OCI-LY7 (cell line): ENCODE data around the gene SSBP2. TPM values are rescaled to one million over a fixed set of nuclear protein-coding genes. Genes with fewer than 3 reads are reported as not detected.

Experiments used
- BruUV-seq: library from RNA; stranded (reverse); fragments of 400-500 nt; replicated peaks from 2 replicates; lab custom pipeline; 2021; lab: Mats Ljungman, UMichigan
- CTCF ChIA-PET: fragments of 300-600 bp; sonication (Branson Sonifier 250); formaldehyde crosslinking; loops from one replicate; lab custom pipeline; 2022; ENCODE audit warnings: antibody characterized with exemption; ENCODE audit not compliant: unreplicated experiment; lab: Charles Lee
- POLR2A ChIA-PET: fragments of 300-600 bp; sonication (Branson Sonifier 250); formaldehyde crosslinking; loops from one replicate; lab custom pipeline; 2022; ENCODE audit warnings: antibody characterized with exemption; lab: Charles Lee
- DNase-seq: peaks from one replicate; pipeline ENCODE4 v3.0.0-alpha.2; 2015; ENCODE audit warnings: low spot score
- H2AFZ ChIP-seq: fragments of 200-600 bp; sonication (generic), shearing (Covaris generic); 2 replicates; pipeline ENCODE4 v1.6.1; 2014; ENCODE audit warnings: mild to moderate bottlenecking, antibody characterized with exemption, low read length, moderate library complexity
- H3K27ac ChIP-seq: fragments of 200-600 bp; sonication (generic); 2 replicates; pipeline ENCODE4 v1.5.1; 2014; ENCODE audit warnings: mixed run types, low read depth, mild to moderate bottlenecking, moderate library complexity, low read length, inconsistent platforms; ENCODE audit not compliant: poor library complexity, severe bottlenecking
- H3K36me3 ChIP-seq: fragments of 200-600 bp; sonication (generic); 2 replicates; pipeline ENCODE4 v1.6.1; 2014; ENCODE audit warnings: mild to moderate bottlenecking, antibody characterized with exemption, low read length, moderate library complexity, mixed read lengths; ENCODE audit not compliant: insufficient read depth
- H3K4me1 ChIP-seq: fragments of 200-600 bp; sonication (generic); 2 replicates; pipeline ENCODE4 v1.5.1; 2014; ENCODE audit warnings: mild to moderate bottlenecking, low read length; ENCODE audit not compliant: insufficient read depth, poor library complexity, severe bottlenecking
- H3K4me2 ChIP-seq: fragments of 200-600 bp; sonication (generic); 2 replicates; pipeline ENCODE4 v1.6.1; 2014; ENCODE audit warnings: mild to moderate bottlenecking, low read length
- H3K4me3 ChIP-seq: fragments of 200-600 bp; sonication (generic); 2 replicates; pipeline ENCODE4 v1.5.1; 2014; ENCODE audit warnings: mild to moderate bottlenecking, low read depth, low read length; ENCODE audit not compliant: poor library complexity, severe bottlenecking
- H3K79me2 ChIP-seq: fragments of 200-600 bp; sonication (generic); 2 replicates; pipeline ENCODE4 v1.6.1; 2016; ENCODE audit warnings: low read depth, mild to moderate bottlenecking, low read length, moderate library complexity, mixed read lengths; ENCODE audit not compliant: insufficient read depth
- H3K9me2 ChIP-seq: fragments of 200-600 bp; sonication (generic); 2 replicates; pipeline ENCODE4 v1.6.1; 2016; ENCODE audit warnings: mild to moderate bottlenecking, low read length, mixed read lengths; ENCODE audit not compliant: insufficient read depth
- H3K9me3 ChIP-seq: fragments of 200-600 bp; sonication (generic); 2 replicates; pipeline ENCODE4 v1.6.1; 2014; ENCODE audit warnings: mild to moderate bottlenecking, mixed run types, low read length, mixed read lengths
- H4K20me1 ChIP-seq: fragments of 200-600 bp; sonication (generic); 2 replicates; pipeline ENCODE4 v1.6.1; 2014; ENCODE audit warnings: mild to moderate bottlenecking, antibody characterized with exemption, low read length, moderate library complexity, mixed read lengths; ENCODE audit not compliant: insufficient read depth
- EZH2phosphoT487 ChIP-seq: fragments of 200-600 bp; sonication (generic); IDR thresholded peaks from 2 replicates; pipeline ENCODE4 v1.6.1; 2018; ENCODE audit warnings: low read depth, borderline replicate concordance, mild to moderate bottlenecking, mixed run types, antibody characterized with exemption, low read length, moderate library complexity, mixed read lengths
- intact Hi-C: fragments of 100-400 bp; cut with micrococcal nuclease; formaldehyde crosslinking; loops from one replicate; pipeline ENCODE4 v1.10.0; 2022; ENCODE audit not compliant: unreplicated experiment
- total RNA-seq, 2 experiments: library from RNA; depleted of rRNA in 1 of 2; stranded (reverse); fragments of >200 nt in 1 of 2; shearing (Covaris generic) in 1 of 2; gene quantifications; 2 replicates each; pipeline ENCODE4 v1.2.3, GENCODE V29; 2014 to 2022
- TF ChIP-seq, protein P1 (sequence below): fragments of 200-600 bp; sonication (generic); conservative IDR thresholded peaks from 2 replicates; pipeline ENCODE4 v1.5.1; 2014; ENCODE audit warnings: mild to moderate bottlenecking, antibody characterized with exemption, low read length, moderate library complexity, mixed read lengths

SSBP2 gene
- total RNA-seq, 2 experiments from 2014 or later, result 140 to 172 TPM

DNA sequence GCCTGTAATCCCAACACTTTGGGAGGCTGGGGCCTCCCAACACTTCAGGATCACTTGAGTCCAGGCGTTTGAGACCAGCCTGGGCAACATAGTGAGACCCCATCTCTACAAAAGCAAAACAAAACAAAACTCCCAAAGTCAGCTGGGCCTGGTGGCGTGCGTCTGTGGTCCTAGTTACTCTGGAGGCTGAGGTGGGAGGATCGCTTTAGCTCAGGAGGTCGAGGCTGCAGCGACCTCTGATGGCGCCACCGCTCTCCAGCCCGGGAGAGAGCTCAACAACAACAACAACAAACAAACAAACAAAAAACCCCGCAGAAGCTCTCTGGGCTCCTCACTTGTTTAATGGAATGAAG lies 357.5 kb downstream of the SSBP2 start:
- no peak overlapping the region for H3K4me3 ChIP-seq
- CTCF ChIA-PET, result no interaction called here
- BruUV-seq, result no TSS peak
- H3K4me2 ChIP-seq, result no peak overlapping the region
- H3K9me2 ChIP-seq, result no peaks in the 10 kb centered on the region
- no peak overlapping the region for H3K27ac ChIP-seq
- H3K9me3 ChIP-seq, result no peaks in the 10 kb centered on the region
- H3K36me3 ChIP-seq, result no peaks in the 10 kb centered on the region
- no peaks in the 10 kb centered on the region for H3K4me1 ChIP-seq
- H4K20me1 ChIP-seq, result no peaks in the 10 kb centered on the region
- no peak for DNase-seq
- intact Hi-C loops, result no loop called here
- H2AFZ ChIP-seq, result no peak overlapping the region
- POLR2A ChIA-PET, result no interaction called here
- TF ChIP-seq, protein P1, sequence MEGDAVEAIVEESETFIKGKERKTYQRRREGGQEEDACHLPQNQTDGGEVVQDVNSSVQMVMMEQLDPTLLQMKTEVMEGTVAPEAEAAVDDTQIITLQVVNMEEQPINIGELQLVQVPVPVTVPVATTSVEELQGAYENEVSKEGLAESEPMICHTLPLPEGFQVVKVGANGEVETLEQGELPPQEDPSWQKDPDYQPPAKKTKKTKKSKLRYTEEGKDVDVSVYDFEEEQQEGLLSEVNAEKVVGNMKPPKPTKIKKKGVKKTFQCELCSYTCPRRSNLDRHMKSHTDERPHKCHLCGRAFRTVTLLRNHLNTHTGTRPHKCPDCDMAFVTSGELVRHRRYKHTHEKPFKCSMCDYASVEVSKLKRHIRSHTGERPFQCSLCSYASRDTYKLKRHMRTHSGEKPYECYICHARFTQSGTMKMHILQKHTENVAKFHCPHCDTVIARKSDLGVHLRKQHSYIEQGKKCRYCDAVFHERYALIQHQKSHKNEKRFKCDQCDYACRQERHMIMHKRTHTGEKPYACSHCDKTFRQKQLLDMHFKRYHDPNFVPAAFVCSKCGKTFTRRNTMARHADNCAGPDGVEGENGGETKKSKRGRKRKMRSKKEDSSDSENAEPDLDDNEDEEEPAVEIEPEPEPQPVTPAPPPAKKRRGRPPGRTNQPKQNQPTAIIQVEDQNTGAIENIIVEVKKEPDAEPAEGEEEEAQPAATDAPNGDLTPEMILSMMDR, result no peak
- no peak for TF ChIP-seq EZH2phosphoT487
- H3K79me2 ChIP-seq, result no peaks in the 10 kb centered on the region

DNA sequence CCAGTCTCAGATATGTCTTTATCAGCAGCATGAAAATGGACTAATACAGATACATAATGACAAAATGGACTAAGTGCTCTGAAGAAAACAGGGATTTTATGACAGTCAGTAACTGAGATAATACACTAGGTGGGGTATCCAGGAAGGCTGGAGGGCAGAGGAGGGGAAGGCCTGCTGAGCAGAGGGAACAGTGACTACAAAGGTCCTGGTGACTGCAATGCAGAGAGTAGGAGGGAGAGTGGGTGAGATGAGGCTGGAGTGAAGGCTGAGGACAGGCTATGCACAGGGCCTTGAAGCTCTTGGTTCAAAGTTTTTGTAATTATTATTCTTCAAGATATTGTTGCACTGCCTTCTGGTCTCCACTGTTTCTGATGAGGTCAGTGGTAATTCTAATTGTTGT lies 361.9 kb downstream of the SSBP2 start:
- CTCF ChIA-PET, result no interaction called here
- TF ChIP-seq, protein P1, result no peak
- TF ChIP-seq EZH2phosphoT487, result no peak
- BruUV-seq, result no TSS peak

DNA sequence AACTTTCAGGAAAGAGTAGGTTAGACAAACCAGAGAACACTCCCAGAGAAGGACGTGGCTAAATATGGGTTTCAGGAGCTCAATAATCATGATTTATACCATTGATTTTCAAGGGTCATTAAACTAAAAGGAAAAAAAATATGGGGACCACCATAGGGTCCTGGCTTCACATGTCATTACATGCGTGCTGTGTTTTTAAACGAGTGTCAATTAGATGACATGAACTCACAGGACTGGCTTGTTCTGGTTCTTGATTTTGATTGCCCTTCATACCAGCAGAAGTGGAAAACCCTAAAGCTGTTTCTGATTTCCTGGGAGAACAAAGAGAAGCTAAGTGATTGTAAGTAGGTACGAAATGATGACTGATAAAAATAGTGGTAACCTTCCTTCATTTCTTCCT lies 362.7 kb downstream of the SSBP2 start:
- BruUV-seq, result no TSS peak
- Histone ChIP-seq H3K9me3 (no peaks in the 10 kb centered on the region), H3K36me3 (no peaks in the 10 kb centered on the region), H3K79me2 (no peaks in the 10 kb centered on the region), H3K9me2 (no peaks in the 10 kb centered on the region), H3K4me2 (no peak overlapping the region), H4K20me1 (no peaks in the 10 kb centered on the region), H3K4me1 (no peaks in the 10 kb centered on the region), H3K4me3 (no peak overlapping the region), H2AFZ (no peak overlapping the region), H3K27ac (no peak overlapping the region)
- ChIA-PET CTCF (interaction anchor here (1.1 kb wide), 1 partner anchor 69 kb away, joined by 4 read pairs; no protein-coding TSS in a partner anchor), POLR2A (interaction anchor here (0.7 to 1.2 kb wide), 2 partner anchors 12 to 51 kb away, joined by 3 to 4 read pairs; no protein-coding TSS in a partner anchor)
- TF ChIP-seq, protein P1, result no peak
- TF ChIP-seq EZH2phosphoT487, result no peak
- no peak for DNase-seq
- intact Hi-C loops, result no loop called here

More for the DNA sequence above, 361.9 kb downstream of the SSBP2 start:
- no peaks in the 10 kb centered on the region for H3K4me1 ChIP-seq
- POLR2A ChIA-PET, result no interaction called here
- no peak for DNase-seq
- no peaks in the 10 kb centered on the region for H3K9me3 ChIP-seq
- H2AFZ ChIP-seq, result no peak overlapping the region
- no peak overlapping the region for H3K4me3 ChIP-seq
- H3K27ac ChIP-seq, result no peak overlapping the region
- no peaks in the 10 kb centered on the region for H3K79me2 ChIP-seq
- H3K9me2 ChIP-seq, result no peaks in the 10 kb centered on the region
- no peaks in the 10 kb centered on the region for H3K36me3 ChIP-seq
- intact Hi-C loops, result no loop called here
- no peaks in the 10 kb centered on the region for H4K20me1 ChIP-seq
- H3K4me2 ChIP-seq, result no peak overlapping the region
